RWPE2 (cell line): Measurements from ENCODE around the gene PSAPL1.

Source experiments
- ATAC-seq: fragments of 200-7000 bp; cut with Tn5 transposase; 3 replicates; pipeline ENCODE4 v1.9.1; 2021; ENCODE audit warnings: low read depth
- DNase-seq: peaks from one replicate; pipeline ENCODE4 v3.0.0-alpha.2; 2020; ENCODE audit warnings: low spot score
- H3K27ac ChIP-seq: fragments of 450-650 bp; 2 replicates; pipeline ENCODE4 v1.5.1; 2017; ENCODE audit warnings: mild to moderate bottlenecking; ENCODE audit not compliant: poor library complexity, severe bottlenecking
- H3K27me3 ChIP-seq: fragments of 250-450 bp; sonication (Bioruptor Pico); 2 replicates; pipeline ENCODE4 v1.5.1; 2021; ENCODE audit warnings: mild to moderate bottlenecking, moderate library complexity; ENCODE audit not compliant: insufficient read depth, poor library complexity, severe bottlenecking
- H3K36me3 ChIP-seq: fragments of 250-450 bp; sonication (Bioruptor Pico); 2 replicates; pipeline ENCODE4 v1.5.1; 2020; ENCODE audit warnings: low read depth, mild to moderate bottlenecking, moderate library complexity
- H3K4me1 ChIP-seq: fragments of 250-450 bp; sonication (Bioruptor Pico); 2 replicates; pipeline ENCODE4 v1.5.1; 2021; ENCODE audit warnings: mild to moderate bottlenecking, moderate library complexity; ENCODE audit not compliant: insufficient read depth, poor library complexity, severe bottlenecking
- H3K4me3 ChIP-seq: fragments of 250-450 bp; sonication (Bioruptor Pico); 2 replicates; pipeline ENCODE4 v1.5.1; 2021; ENCODE audit warnings: mild to moderate bottlenecking, moderate library complexity; ENCODE audit not compliant: severe bottlenecking
- H3K9me3 ChIP-seq: fragments of 250-450 bp; sonication (Bioruptor Pico); 2 replicates; pipeline ENCODE4 v1.5.1; 2021; ENCODE audit warnings: mild to moderate bottlenecking, moderate library complexity; ENCODE audit not compliant: severe bottlenecking
- TF ChIP-seq, protein P1 (sequence below): fragments of 450-650 bp; IDR thresholded peaks from one replicate; pipeline ENCODE4 v1.5.1; 2017; ENCODE audit warnings: mild to moderate bottlenecking, moderate library complexity; ENCODE audit not compliant: poor library complexity, severe bottlenecking

PSAPL1 gene

GRCh38 chr4:7448036-7448435 is 13.3 kb upstream of the PSAPL1 start:
- Histone ChIP-seq H3K27me3 (no peaks in the 10 kb centered on the region), H3K27ac (no peak overlapping the region), H3K4me1 (no peaks in the 10 kb centered on the region), H3K9me3 (no peaks in the 10 kb centered on the region), H3K4me3 (no peak overlapping the region), H3K36me3 (no peaks in the 10 kb centered on the region)
- TF ChIP-seq, protein P1, sequence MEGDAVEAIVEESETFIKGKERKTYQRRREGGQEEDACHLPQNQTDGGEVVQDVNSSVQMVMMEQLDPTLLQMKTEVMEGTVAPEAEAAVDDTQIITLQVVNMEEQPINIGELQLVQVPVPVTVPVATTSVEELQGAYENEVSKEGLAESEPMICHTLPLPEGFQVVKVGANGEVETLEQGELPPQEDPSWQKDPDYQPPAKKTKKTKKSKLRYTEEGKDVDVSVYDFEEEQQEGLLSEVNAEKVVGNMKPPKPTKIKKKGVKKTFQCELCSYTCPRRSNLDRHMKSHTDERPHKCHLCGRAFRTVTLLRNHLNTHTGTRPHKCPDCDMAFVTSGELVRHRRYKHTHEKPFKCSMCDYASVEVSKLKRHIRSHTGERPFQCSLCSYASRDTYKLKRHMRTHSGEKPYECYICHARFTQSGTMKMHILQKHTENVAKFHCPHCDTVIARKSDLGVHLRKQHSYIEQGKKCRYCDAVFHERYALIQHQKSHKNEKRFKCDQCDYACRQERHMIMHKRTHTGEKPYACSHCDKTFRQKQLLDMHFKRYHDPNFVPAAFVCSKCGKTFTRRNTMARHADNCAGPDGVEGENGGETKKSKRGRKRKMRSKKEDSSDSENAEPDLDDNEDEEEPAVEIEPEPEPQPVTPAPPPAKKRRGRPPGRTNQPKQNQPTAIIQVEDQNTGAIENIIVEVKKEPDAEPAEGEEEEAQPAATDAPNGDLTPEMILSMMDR: no peak
- 0 out of 3 replicates have a peak, but pooled peaks have one; percentile 13 for ATAC-seq
- no peak for DNase-seq

DNA sequence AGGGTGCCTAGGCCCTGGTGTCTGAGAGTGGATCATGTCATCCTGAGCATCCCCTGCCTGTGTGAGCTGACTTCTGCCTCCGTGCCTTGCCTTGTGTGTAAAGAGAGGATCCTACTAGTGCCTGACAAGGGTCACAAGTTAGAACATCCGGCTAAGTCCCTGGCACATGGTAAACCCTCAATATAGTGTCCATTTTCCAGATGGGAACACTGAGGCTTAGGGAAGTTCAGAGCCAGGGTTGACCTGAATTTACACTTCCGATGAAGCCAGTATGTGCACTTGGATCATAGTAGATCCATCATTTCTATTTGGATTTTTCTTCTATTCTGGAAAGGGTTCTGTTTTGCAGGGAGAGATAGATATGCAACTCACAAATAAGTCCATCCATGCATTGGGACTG is 12.5 kb upstream of the PSAPL1 start:
- Histone ChIP-seq H3K27ac (no peak overlapping the region), H3K36me3 (no peaks in the 10 kb centered on the region), H3K27me3 (no peaks in the 10 kb centered on the region), H3K4me1 (no peaks in the 10 kb centered on the region), H3K9me3 (no peaks in the 10 kb centered on the region), H3K4me3 (no peak overlapping the region)
- no peak for DNase-seq
- ATAC-seq: no peak
- TF ChIP-seq, protein P1: no peak

DNA sequence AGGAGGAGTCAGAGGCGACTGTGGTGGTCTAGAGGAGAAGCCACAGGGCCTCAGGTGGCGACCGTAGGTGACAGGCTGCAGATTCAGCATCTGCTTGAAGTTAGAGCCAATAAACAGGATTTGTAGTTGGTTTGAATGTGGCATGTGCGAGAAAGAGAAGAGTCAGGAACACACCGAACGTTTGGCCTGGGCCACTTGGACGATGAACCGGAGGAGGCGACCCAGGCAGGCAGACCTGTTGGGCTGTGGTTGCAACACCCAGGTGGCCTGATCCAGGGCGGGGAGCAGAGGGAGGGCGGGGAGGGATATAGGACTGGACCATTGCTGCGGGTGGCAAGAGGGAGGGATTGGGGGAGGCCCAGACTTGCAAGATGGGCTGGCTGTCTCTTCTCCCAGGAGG is 10.0 kb upstream of the PSAPL1 start:
- ATAC-seq (no peak), DNase-seq (no peak)
- Histone ChIP-seq H3K27ac (no peak overlapping the region), H3K36me3 (no peaks in the 10 kb centered on the region), H3K9me3 (no peaks in the 10 kb centered on the region), H3K4me3 (no peak overlapping the region), H3K4me1 (no peaks in the 10 kb centered on the region), H3K27me3 (no peaks in the 10 kb centered on the region)
- TF ChIP-seq, protein P1: no peak

- H3K27ac ChIP-seq: no peak overlapping the region
- TF ChIP-seq, protein P1: no peak
- H3K36me3 ChIP-seq: no peaks in the 10 kb centered on the region
- DNase-seq: no peak
- no peaks in the 10 kb centered on the region for H3K4me1 ChIP-seq
- no peaks in the 10 kb centered on the region for H3K9me3 ChIP-seq
- no peaks in the 10 kb centered on the region for H3K27me3 ChIP-seq
- H3K4me3 ChIP-seq: no peak overlapping the region
- no peak for ATAC-seq
These were observed 9.6 kb upstream of the PSAPL1 start for GRCh38 chr4:7444314-7444713.

- Histone ChIP-seq H3K36me3 (no peaks in the 10 kb centered on the region), H3K4me1 (no peaks in the 10 kb centered on the region), H3K27ac (no peak overlapping the region), H3K9me3 (no peaks in the 10 kb centered on the region), H3K4me3 (no peak overlapping the region), H3K27me3 (no peaks in the 10 kb centered on the region)
- ATAC-seq (no peak), DNase-seq (no peak)
- TF ChIP-seq, protein P1: no peak
These were observed 7.9 kb upstream of the PSAPL1 start for GRCh38 chr4:7442574-7443162.
